GM23338 (cell line): ENCODE measurements around the gene IL17REL.

Experiments used
- CREB1 ChIP-seq: fragments of 250-450 bp; sonication (Bioruptor Pico); IDR thresholded peaks from 2 replicates; pipeline ENCODE4 v1.5.0; 2020; ENCODE audit warnings: low read depth, mild to moderate bottlenecking, moderate library complexity
- ETS1 ChIP-seq: IDR thresholded peaks from 2 replicates; pipeline ENCODE4 v1.6.1; 2016; ENCODE audit warnings: antibody characterized with exemption
- EZH2 ChIP-seq: fragments of 200-600 bp; sonication (generic); IDR thresholded peaks from one replicate; pipeline ENCODE4 v1.8.0; 2017; ENCODE audit warnings: antibody characterized with exemption, mild to moderate bottlenecking, low read depth; ENCODE audit not compliant: unreplicated experiment
- POLR2AphosphoS5 ChIP-seq: IDR thresholded peaks from 2 replicates; pipeline ENCODE4 v1.6.1; 2016; ENCODE audit warnings: antibody characterized with exemption, low read depth
- REST ChIP-seq: IDR thresholded peaks from one replicate; pipeline ENCODE4 v1.6.1; 2018; ENCODE audit warnings: antibody characterized with exemption; ENCODE audit not compliant: unreplicated experiment
- TF ChIP-seq, protein P1 (sequence below), 2 experiments: fragments of 200-600 bp in 1 of 2; sonication (generic) in 1 of 2; conservative IDR thresholded peaks; 2 replicates each; pipeline versions ENCODE4 v1.5.1 to v1.6.1; 2016 to 2017; ENCODE audit warnings: antibody characterized with exemption in 2 of 2, low read depth in 2 of 2, mild to moderate bottlenecking in 2 of 2, moderate library complexity in 1 of 2

DNA sequence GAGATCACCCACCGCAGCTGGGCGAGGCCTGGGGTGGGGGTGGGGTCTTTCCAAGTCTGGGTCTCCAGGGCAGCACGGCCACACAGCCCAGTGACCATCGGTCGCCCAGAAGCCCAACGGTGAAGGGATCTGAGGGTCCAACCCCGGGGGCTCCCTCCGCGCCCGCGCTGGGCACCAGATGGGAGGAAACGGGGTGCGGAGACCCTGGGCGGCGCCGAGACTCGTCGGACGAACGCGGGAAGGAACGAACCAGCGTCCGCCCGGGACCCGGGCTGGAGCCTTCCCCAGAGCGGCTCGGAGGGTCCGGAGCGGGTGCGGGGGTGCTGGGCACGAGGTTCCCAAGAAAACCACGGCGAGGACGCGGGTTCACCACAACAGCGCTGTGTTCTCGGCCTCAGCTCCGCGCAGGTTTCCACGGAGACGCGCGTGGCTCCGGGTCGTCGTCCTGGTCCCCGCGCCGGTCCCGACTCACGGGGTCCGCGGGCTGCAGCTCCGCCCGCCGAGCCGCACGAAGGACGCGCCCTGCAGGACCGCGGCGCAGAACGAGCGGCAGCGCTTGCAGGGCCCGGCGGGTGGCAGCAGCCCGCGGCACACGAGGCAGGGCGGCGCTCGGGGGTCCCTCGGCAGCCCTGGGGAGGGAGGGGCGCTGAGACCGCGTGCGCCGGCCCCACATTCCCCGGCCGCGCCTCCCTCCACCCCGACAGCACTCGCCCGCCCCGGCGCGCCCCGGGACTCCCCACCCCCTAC, 2.3 kb upstream of the IL17REL start:
- TF ChIP-seq ETS1 (no peak), POLR2AphosphoS5 (no peak), EZH2 (peak; percentile 62), CREB1 (CRISPR knock-in tag) (no peak), REST (no peak)
- TF ChIP-seq, protein P1, sequence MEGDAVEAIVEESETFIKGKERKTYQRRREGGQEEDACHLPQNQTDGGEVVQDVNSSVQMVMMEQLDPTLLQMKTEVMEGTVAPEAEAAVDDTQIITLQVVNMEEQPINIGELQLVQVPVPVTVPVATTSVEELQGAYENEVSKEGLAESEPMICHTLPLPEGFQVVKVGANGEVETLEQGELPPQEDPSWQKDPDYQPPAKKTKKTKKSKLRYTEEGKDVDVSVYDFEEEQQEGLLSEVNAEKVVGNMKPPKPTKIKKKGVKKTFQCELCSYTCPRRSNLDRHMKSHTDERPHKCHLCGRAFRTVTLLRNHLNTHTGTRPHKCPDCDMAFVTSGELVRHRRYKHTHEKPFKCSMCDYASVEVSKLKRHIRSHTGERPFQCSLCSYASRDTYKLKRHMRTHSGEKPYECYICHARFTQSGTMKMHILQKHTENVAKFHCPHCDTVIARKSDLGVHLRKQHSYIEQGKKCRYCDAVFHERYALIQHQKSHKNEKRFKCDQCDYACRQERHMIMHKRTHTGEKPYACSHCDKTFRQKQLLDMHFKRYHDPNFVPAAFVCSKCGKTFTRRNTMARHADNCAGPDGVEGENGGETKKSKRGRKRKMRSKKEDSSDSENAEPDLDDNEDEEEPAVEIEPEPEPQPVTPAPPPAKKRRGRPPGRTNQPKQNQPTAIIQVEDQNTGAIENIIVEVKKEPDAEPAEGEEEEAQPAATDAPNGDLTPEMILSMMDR (conservative IDR thresholded peaks at IDR 0.05; ENCODE audit: low read depth in 2 of 2): no peak
